GM12878 (cell line): Measurements from ENCODE around the gene ARSJ. TPM values are rescaled to one million over a fixed set of nuclear protein-coding genes. Genes with fewer than 3 reads are reported as not detected.

ENCODE experiments used
- ATAC-seq: fragments of 200-7000 bp; cut with Tn5 transposase; 3 replicates; pipeline ENCODE4 v1.9.1; 2020; ENCODE audit warnings: mild to moderate bottlenecking, moderate library complexity
- BruUV-seq: library from RNA; stranded (reverse); fragments of 400-500 nt; replicated peaks from 2 replicates; lab custom pipeline; 2021; lab: Mats Ljungman, UMichigan
- CTCF ChIA-PET: fragments of 300-600 bp; sonication (Branson Sonifier 250); formaldehyde crosslinking; extraction: SDS; loops from one replicate; lab custom pipeline; 2021; ENCODE audit warnings: inconsistent platforms; lab: Yijun Ruan, JAX
- POLR2A ChIA-PET: fragments of 350-600 bp; formaldehyde crosslinking; extraction: SDS; loops from one replicate; lab custom pipeline; 2021; ENCODE audit warnings: inconsistent platforms; lab: Charles Lee
- RAD21 ChIA-PET: fragments of 300-600 bp; sonication (Branson Sonifier 250); formaldehyde crosslinking; loops from one replicate; lab custom pipeline; 2023; ENCODE audit warnings: antibody characterized with exemption; ENCODE audit not compliant: unreplicated experiment; lab: Charles Lee
- SMC1A ChIA-PET: fragments of 300-600 bp; sonication (Branson Sonifier 250); formaldehyde crosslinking; loops from one replicate; lab custom pipeline; 2023; ENCODE audit not compliant: unreplicated experiment, uncharacterized antibody; lab: Charles Lee
- DNase-seq: peaks from one replicate; pipeline ENCODE4 v3.0.0-alpha.2; 2011; ENCODE audit warnings: low read depth, low spot score
- FAIRE-seq: peaks from 3 replicates; lab custom pipeline; 2011; peaks lifted over from hg19 to GRCh38; lab: Jason Lieb, UNC
- H2AFZ ChIP-seq: 2 replicates; pipeline ENCODE4 v1.6.0; 2011; ENCODE audit warnings: low read depth, low read length, control low read depth; ENCODE audit not compliant: control insufficient read depth
- H3K27ac ChIP-seq: 2 replicates; pipeline ENCODE4 v1.5.1; 2011; ENCODE audit warnings: control low read depth; ENCODE audit not compliant: control insufficient read depth, insufficient read depth
- H3K27me3 ChIP-seq, 2 experiments: replicated peaks in 1 of 2; 2 replicates each; pipeline versions ENCODE4 v1.6.0 to v1.6.1; 2011; ENCODE audit warnings: low read length in 1 of 2; ENCODE audit not compliant: control insufficient read depth in 2 of 2, insufficient read depth in 2 of 2
- H3K36me3 ChIP-seq, 2 experiments: 2 replicates each; pipeline ENCODE4 v1.5.1; 2011; ENCODE audit warnings: low read length in 1 of 2; ENCODE audit not compliant: control insufficient read depth in 2 of 2, insufficient read depth in 2 of 2
- H3K4me1 ChIP-seq: 2 replicates; pipeline ENCODE4 v1.6.1; 2011; ENCODE audit warnings: mild to moderate bottlenecking, low read length, moderate library complexity, mixed read lengths; ENCODE audit not compliant: control insufficient read depth, insufficient read depth
- H3K4me2 ChIP-seq: 2 replicates; pipeline ENCODE4 v1.6.0; 2011; ENCODE audit warnings: control low read depth; ENCODE audit not compliant: control insufficient read depth, insufficient read depth
- H3K4me3 ChIP-seq: fragments of 200-600 bp; sonication (generic); 2 replicates; pipeline ENCODE4 v1.5.1; 2016
- H3K79me2 ChIP-seq: 2 replicates; pipeline ENCODE4 v1.6.0; 2011; ENCODE audit warnings: low read length; ENCODE audit not compliant: control insufficient read depth, insufficient read depth
- H3K9ac ChIP-seq: 2 replicates; pipeline ENCODE4 v1.8.0; 2011; ENCODE audit warnings: low read length, control low read depth, mixed read lengths; ENCODE audit not compliant: control insufficient read depth, insufficient read depth
- H3K9me3 ChIP-seq: replicated peaks from 3 replicates; pipeline ENCODE4 v1.5.1; 2011; ENCODE audit warnings: mild to moderate bottlenecking, low read length; ENCODE audit not compliant: control insufficient read depth, insufficient read depth
- H4K20me1 ChIP-seq: 2 replicates; pipeline ENCODE4 v1.6.0; 2011; ENCODE audit not compliant: control insufficient read depth, insufficient read depth
- BRCA1 ChIP-seq: IDR thresholded peaks from 2 replicates; pipeline ENCODE4 v1.6.1; 2011; ENCODE audit warnings: low read depth, low read length, improper control_type of control experiment
- CEBPB ChIP-seq, 2 experiments: fragments of 150-350 bp in 1 of 2; IDR thresholded peaks; 2 replicates each; pipeline ENCODE4 v1.6.1; 2012 to 2014; ENCODE audit warnings: low read depth in 2 of 2, low read length in 2 of 2, borderline replicate concordance in 1 of 2, inconsistent platforms in 1 of 2
- CREM ChIP-seq: IDR thresholded peaks from 2 replicates; pipeline ENCODE4 v1.6.1; 2014; ENCODE audit warnings: antibody characterized with exemption, low read depth
- CUX1 ChIP-seq: IDR thresholded peaks from 2 replicates; pipeline ENCODE4 v1.6.1; 2012; ENCODE audit warnings: improper control_type of control experiment, low read depth, low read length; ENCODE audit not compliant: insufficient replicate concordance
- HCFC1 ChIP-seq: fragments of 150-350 bp; IDR thresholded peaks from 2 replicates; pipeline ENCODE4 v1.6.1; 2014; ENCODE audit warnings: low read length
- MTA2 ChIP-seq: fragments of 450-650 bp; IDR thresholded peaks from 2 replicates; pipeline ENCODE4 v1.6.1; 2016; ENCODE audit warnings: low read depth, mild to moderate bottlenecking, moderate library complexity
- NKRF ChIP-seq: fragments of 450-650 bp; conservative IDR thresholded peaks from 2 replicates; pipeline ENCODE4 v1.6.1; 2017; ENCODE audit warnings: mild to moderate bottlenecking, moderate library complexity
- RELB ChIP-seq: fragments of 450-650 bp; IDR thresholded peaks from 2 replicates; pipeline ENCODE4 v1.6.1; 2017; ENCODE audit warnings: low read depth, mild to moderate bottlenecking, moderate library complexity
- SMC3 ChIP-seq: IDR thresholded peaks from 2 replicates; pipeline ENCODE4 v1.6.1; 2011; ENCODE audit warnings: low read length, improper control_type of control experiment, borderline replicate concordance
- SREBF2 ChIP-seq: IDR thresholded peaks from 2 replicates; pipeline ENCODE4 v1.6.1; 2012; ENCODE audit warnings: mild to moderate bottlenecking, low read length
- TCF12 ChIP-seq: IDR thresholded peaks from 2 replicates; pipeline ENCODE4 v1.6.1; 2011; ENCODE audit warnings: low read depth, mild to moderate bottlenecking, low read length
- ZBTB33 ChIP-seq: fragments of 450-650 bp; IDR thresholded peaks from 2 replicates; pipeline ENCODE4 v1.6.1; 2017; ENCODE audit warnings: mild to moderate bottlenecking
- WGBS: methylation state at CpG from one replicate; pipeline ENCODE4 v1.1.6; 2016; ENCODE audit warnings: low lambda C conversion rate; ENCODE audit not compliant: insufficient replicate concordance, insufficient coverage; ENCODE audit errors: missing lambda C conversion rate; 5-methylcytosine and 5-hydroxymethylcytosine counted together
- in situ Hi-C: fragments of 300-500 bp; cut with MboI; formaldehyde crosslinking; loops from 9 replicates; pipeline ENCODE4 v1.14.3; 2018; ENCODE audit warnings: mixed read lengths
- intact Hi-C: fragments of 100-400 bp; cut with micrococcal nuclease; formaldehyde crosslinking; loops from one replicate; pipeline ENCODE4 v1.14.2; 2022; ENCODE audit not compliant: unreplicated experiment
- polyA plus RNA-seq, 11 experiments: library from polyadenylated mRNA; depleted of rRNA in 4 of 11; unstranded in 6 of 11; stranded (reverse) in 5 of 11; fragments of >200 nt; fragmentation: Nextera tagmentation in 4 of 11; fragmentation: Illumina TruSeq in 1 of 11; extraction: Ambion mirVana in 4 of 11; extraction: Trizol in 1 of 11; gene quantifications; 1 replicate in 1 of 11; 2 replicates in 10 of 11; pipeline versions ENCODE4 v1.2.1 to v1.2.3, GENCODE V29; 2011 to 2016; ENCODE audit warnings: inconsistent platforms in 2 of 11, missing spikeins in 2 of 11, low read depth in 1 of 11
- total RNA-seq, 4 experiments: library from RNA; depleted of rRNA in 3 of 4; stranded (reverse); fragments of >200 nt in 3 of 4; fragmentation: Illumina TruSeq in 1 of 4; extraction: Trizol in 1 of 4; gene quantifications; 2 replicates each; pipeline versions ENCODE4 v1.2.1 to v1.2.3, GENCODE V29; 2013 to 2021

ARSJ gene
- total and polyA plus RNA-seq, 10 of the 15 experiments (the other 5 are each of a cell fraction or from before 2014, with no cell fraction given): under 0.01 to 0.19 (median 0.04) TPM; not detected in 5

GRCh38 chr4:113982181-113982580 lies 2.7 kb upstream of the ARSJ start (continued):
- TF ChIP-seq NKRF: no peak
- TF ChIP-seq SMC3: no peak
- TF ChIP-seq RELB: no peak
- TF ChIP-seq SREBF2: no peak
- no peak for TF ChIP-seq TCF12

GRCh38 chr4:113981591-113981990 lies 2.1 kb upstream of the ARSJ start:
- no peaks in the 10 kb centered on the region for H3K79me2 ChIP-seq
- H2AFZ ChIP-seq: no peak overlapping the region
- POLR2A ChIA-PET: no interaction called here
- intact Hi-C loops: no loop called here
- no peak overlapping the region for H3K4me2 ChIP-seq
- CTCF ChIA-PET: interaction anchor here (1.1 to 1.5 kb wide), 2 partner anchors 18 to 22 kb away, joined by 3 read pairs; no protein-coding TSS in a partner anchor
- no peak overlapping the region for H3K27ac ChIP-seq
- no peaks in the 10 kb centered on the region for H4K20me1 ChIP-seq
- no peaks in the 10 kb centered on the region for H3K4me1 ChIP-seq
- SMC1A ChIA-PET: interaction anchor here (1.0 kb wide), 1 partner anchor 9 kb away, joined by 3 read pairs; no protein-coding TSS in a partner anchor
- H3K4me3 ChIP-seq: no peak overlapping the region
- RAD21 ChIA-PET: no interaction called here
- FAIRE-seq: no peak
- H3K27me3 ChIP-seq: peaks cover 0 to 5% of the 10 kb centered on the region in 2 experiments; a peak in 2 of 4 replicates
- no TSS peak for BruUV-seq
- DNase-seq: no peak
- no peaks in the 10 kb centered on the region for H3K9me3 ChIP-seq
- WGBS: 15% methylated on average over 2 of the region's 2 CpGs
- in situ Hi-C loops: no loop called here
- no peak overlapping the region for H3K9ac ChIP-seq
- no peaks in the 10 kb centered on the region for H3K36me3 ChIP-seq
- no peak for ATAC-seq
- TF ChIP-seq CEBPB (IDR thresholded peaks at IDR 0.05; ENCODE audit: borderline replicate concordance in 1 of 2, low read depth in 2 of 2, low read length in 2 of 2): no peak
- no peak for TF ChIP-seq MTA2
- no peak for TF ChIP-seq CUX1
- no peak for TF ChIP-seq ZBTB33
- no peak for TF ChIP-seq BRCA1
- TF ChIP-seq CREM: no peak
- no peak for TF ChIP-seq HCFC1
